HG03575 (cell line): ENCODE measurements around the gene AKIP1.
"Not testable (repeated sequence)": the region's sequence is repeated elsewhere in the genome, so short reads cannot be mapped to it uniquely, and the experiment has no call there.

Experiments
- ATAC-seq: cut with Tn5 transposase; IDR thresholded peaks from one replicate; pipeline ENCODE4 v1.9.1; 2021; ENCODE audit not compliant: unreplicated experiment, insufficient number of reproducible peaks, low FRiP score; ENCODE audit errors: extremely low read depth

The AKIP1 gene

DNA sequence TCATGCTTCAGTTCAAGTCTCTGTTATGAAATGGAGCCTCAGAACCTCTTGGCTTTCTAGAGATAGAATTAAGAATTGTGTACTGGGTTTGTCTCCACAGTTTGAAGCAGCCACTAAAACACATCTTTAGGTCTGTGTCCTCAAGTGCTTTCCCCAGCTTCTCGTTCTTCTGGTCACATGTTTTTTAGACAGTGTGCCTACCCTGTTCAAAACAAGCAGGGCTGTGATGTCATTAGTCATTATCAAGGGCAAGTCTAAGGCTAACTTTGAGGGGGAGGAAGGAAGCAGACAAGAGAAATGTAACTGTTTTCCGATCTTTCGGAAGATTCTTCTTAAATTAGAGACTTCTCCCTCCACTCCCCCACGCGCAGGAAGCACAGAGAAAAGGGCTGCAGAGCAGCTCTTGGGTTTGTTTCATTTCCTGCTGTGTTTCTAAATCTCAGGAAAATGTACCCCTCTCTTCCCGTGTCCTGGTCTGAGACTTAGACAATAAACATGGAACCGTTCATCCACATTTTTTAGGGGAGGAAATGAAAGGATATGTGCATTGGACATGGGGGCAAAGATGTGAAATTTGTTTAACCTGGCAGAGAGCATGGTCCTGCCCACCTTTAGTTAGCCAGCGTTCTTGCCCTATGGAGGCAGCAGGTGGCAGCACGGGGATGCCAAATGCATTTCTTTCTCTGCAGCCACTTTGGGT lies 3.1 kb downstream of the AKIP1 start:
- no peak for ATAC-seq

DNA sequence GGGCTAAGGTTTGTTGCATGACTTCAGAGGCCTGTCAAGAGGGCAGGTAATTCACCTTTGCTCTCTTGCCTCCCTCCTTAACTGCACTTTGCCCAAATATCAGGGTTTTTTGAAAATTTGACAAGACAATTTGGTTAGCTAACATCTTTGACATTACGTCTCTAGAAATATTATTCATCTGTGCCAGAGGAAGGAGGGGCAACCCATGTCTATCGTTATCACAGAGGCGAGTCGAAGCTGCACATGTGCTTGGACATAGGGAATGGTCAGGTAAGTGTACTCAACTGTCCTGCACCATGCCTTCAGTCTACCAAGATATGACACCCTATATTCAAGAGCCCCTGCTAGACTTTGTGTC lies 3.7 kb downstream of the AKIP1 start:
- ATAC-seq: no peak

DNA sequence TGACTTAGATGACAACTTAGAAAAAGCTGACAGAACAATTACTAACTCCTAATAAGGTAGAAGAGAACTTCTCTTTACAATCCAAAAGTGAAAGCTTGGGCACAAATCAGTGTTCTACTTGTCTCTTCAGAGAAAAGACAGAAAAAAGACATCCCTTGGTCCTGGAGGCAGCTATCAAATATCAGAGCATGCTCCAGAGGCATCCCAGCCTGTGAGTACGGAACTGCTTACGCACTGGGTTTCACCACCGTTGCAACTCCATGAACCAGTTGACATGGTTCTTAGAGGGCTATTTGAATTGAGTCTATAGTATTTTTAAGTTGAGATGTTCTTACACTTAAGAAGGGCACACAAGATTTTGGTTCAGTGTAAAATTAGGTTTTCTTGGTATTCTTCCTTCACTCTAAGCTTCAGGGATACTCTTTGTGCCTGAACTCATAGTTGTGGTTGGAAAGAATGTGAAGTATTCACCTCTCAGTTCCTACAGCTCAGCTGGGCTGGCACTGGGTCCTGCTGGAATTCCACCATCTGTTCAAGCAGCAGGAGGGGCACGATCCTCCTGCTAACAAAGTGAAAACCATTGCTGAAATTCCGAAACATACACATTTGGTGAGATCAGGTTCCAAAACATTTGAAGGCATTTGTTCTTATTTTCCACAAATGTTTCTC lies 6.3 kb downstream of the AKIP1 start:
- ATAC-seq: no peak

DNA sequence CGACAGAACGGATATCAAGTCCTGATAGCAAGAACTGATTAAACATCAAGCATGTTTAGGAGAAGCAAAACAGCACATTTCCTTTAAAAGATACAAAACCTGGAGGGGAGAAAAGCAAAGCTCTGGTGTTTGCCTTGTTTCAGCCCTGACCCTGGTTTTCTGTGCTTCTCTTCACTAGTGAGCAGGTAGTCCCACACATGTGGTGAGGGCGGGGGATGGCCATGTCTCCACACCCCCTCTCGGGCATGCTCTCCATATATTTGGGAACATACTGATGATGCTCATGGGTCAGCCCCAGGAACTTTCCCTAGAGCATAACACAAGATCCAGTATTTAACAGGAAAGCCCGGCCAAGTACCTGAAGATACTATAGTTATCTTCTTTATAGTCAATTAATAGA lies 11.7 kb downstream of the AKIP1 start:
- no peak for ATAC-seq

DNA sequence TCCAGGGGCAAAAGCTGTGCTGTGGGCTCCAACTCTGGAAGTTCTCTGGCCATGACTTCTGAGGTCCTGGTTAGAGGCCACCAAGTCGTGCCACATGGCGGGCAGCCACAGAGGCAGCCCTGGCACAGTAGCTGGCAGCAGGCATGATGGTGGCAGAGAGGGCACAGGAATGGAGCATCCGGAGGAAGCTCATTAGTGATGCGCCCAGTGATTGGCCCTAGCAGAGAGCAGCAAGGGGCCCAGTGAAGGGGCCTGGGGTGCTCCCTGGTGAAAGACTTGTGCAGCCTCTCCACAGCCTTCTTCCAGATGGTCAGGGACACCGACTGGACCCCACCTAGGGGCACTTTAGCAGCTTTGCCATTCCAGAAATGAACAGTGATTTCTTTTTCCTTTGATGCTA lies 14.7 kb downstream of the AKIP1 start:
- no peak for ATAC-seq

DNA sequence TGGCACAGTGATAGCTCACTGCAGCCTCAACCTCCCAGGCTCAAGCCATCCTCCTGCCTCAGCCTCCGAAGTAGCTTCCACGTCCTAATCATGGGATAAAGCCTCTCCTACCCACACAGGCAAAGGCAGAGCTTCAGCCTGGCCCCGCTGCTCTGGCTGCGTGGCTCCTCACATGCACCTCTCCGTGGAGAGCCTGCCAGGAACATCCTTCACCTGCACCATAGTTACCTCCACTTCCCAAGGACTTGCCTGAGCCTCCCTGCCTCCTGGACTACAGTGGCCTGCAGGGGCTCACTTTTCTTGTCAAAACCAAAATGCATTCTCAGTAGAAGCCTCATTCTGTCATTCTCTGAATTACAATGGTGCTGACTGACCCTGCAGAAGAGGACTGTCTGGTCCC lies 15.2 kb downstream of the AKIP1 start:
- no peak for ATAC-seq

DNA sequence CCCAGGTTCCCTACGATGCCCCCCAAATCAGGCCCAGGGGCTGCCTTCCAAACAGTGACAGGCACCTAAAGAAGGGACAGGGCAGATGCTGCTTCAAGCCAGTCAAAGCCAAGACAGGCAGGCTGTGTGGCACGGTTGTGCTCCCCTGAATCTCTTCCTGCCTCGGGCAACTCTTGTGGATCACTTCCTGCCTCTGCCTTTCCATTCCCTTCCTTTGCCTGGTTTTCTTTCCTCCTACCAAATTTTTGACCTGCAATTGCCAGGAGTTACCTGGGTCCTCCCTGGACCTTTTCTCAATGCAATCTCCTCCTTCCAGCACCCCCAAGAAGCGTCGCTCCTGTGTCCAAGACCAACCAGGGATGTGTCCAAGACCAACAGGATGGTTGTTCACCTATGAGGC lies 16.2 kb downstream of the AKIP1 start:
- no peak for ATAC-seq

DNA sequence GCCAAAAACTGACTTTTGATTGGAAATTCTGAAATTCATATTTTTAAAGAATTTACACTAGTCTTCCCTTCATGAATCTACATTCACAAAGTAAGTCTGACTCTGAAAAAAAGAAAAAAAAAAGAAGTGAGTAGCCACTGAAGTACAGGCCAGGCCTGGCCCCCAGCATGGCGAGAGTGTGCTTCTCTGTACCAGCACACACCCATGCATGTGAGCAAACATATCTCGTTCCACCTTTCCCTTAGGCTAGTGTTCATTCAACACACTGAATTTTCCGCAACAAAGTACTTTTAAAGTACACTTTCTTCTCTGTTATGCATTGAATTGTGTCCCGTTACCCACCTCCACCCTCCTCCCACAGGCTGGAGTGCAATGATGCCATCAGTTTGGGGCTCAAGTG lies 17.2 kb downstream of the AKIP1 start:
- no peak for ATAC-seq

DNA sequence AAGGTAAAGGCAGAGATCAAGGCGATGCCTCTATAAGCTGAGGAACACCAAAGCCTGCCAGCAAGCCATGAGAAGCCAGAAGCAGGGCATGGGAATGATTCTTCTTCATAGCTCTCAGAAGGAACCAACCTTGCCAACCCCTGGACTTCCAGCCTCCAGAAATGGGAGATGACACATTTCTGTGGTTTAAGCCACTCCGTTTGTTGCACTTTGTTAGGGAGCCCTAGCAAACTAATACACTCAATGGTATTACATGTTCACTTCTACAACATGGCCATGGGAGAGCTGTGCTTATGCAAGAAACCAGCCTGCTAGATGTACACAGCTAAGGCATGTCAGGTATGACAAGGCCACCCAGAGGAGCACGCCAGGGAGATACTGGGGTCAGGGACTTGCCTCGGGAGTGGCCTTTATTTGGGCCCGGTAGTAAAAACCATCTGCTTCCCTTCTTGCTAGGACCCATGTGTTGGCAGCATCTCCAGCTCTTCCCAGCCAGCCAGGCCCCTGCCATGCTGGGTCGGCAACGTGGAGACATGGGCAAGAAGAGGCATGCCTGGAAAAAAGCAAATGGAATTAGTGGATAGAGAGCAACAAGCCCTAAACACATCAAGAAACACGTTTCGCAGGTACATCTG lies 18.1 kb downstream of the AKIP1 start:
- no peak for ATAC-seq

DNA sequence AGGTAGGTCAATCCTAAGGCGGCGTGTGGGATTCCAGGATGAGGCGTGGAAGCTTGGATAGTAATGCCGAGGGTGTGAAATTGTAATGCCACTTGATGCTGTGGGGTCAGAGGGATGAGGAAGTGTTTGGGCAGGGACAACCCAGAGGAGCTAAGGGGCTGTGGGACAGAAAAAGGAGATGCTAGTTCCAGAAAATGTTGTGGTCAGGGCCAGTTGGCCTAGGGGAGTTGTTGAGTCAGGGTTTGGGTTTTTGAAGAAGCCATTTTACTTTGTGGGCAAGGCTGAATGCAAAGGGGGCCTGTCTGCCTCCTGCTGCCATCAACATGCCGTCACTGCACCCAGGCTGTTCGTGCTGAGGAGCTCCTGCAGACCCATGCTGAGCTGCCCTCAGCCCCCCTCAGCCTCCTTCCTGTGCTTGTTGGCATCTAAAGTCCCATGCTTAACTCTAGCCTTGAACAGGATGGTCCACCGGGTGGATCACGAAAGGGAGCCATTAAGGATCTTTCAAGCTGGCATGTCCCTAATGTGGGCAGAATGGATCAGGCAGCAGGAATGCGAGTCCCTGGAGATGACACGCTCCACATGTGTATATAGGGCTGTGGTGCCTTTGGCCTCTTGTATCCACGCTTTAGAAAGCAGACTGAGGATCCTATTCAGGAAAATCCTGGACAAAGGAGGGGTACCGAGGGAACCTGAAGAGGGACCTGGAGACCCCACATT lies 19.6 kb downstream of the AKIP1 start:
- ATAC-seq: no peak

DNA sequence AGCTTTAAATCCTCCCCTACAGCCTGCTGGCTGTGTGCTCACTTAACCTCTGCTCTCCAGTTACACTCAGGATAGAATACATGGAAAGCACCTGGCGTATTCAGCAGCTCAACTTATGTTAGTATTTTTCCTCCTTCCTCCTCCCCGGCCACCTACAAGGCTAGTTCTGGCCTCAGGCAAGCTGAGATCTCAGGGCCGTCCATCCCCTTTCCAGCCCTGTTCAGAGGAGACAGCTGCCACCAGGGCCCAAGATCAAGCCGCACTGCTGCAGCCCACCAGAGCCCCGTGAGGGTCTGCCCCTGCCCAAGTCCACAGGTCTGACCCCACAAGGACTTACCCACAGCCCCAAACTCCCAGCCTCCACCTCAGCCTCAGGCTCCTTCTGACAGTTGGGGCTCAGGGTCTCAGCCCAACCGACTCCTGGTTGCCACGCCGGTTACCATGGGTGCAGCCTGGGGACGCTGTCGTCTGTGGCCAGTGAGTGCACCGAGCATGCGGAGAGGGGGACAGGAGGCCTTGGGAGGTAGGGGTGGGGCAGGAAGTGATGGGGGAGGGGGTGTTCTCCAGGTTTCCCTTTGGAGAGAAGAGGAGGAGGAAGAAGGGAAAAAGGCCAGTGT lies 21.7 kb downstream of the AKIP1 start, which contains the start of gene C11orf16:
Gene C11orf16, minus strand, starts transcription at position 384 of the 617 bp plus-strand sequence. CDS start 639 bp downstream, outside the sequence.
- ATAC-seq: no peak

DNA sequence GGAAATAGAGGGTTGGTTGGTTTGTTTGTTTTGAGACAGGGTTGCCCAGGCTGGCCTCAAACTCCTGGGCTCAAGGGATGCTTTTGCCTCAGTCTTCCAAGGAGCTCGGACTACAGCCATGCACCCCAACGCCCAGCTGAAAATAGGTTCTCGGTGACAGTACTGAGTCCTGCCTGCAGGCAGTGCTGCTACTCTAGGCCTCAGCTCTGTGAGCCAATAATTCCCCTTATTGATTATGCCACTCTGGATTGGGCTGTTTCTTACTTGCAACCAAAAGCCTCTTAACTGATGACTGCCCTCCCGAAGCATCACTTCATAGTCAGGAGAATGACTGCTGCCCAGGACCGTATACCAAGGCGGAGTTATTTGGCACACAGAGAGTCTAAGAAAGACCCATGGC lies 22.9 kb downstream of the AKIP1 start:
- no peak for ATAC-seq

DNA sequence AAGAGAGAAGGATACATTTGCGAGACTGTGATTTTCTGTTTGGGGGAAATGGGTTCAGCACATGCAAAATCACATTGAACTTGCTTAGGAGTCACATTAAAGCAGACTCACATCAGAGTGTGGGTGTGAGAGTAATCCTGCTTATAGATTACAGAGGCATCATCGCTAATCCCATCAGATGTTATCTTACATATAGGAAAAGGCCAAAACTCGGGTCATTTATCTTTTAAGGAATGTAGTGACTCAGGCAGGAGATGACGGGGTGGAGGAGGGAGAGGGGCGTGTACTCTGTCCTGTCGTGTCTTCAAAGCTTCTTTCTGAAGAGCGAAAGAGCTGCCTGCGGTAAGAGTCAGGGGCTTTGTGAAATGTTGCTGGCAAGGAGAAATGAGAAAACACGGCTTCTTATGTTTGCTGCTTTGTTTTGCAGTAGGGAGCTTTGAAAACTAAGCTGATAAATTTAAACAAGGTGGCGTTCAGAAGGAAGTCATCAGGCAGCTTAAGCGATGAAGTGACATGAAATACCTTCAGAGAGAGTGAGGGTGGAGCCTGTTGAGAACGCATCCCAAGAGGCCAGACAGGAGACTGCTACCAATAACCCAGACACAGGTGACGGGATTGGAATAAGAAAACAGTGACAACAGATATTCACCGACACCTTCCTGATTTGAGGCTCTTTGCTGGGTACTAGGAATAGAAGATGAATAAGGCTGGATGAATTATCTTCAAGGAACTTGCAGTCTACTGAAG lies 23.9 kb downstream of the AKIP1 start:
- ATAC-seq: no peak

DNA sequence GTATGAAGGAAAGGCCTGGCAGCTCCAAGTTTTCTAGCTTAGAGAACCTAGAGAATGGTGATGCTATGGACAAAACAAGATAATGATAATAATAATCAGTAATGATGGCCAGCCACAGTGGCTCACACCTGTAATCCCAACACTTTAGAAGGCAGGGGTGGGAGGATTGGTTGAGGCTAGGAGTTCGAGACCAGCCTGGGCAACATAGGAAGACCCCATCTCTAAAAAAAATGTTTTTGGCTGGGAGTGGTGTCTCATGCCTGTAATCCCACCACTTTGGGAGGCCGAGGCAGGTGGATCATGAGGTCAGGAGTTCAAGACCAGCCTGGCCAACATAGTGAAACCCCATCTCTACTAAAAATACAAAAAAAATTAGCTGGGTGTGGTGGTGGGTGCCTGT lies 24.8 kb downstream of the AKIP1 start:
- ATAC-seq: not testable (repeated sequence)

DNA sequence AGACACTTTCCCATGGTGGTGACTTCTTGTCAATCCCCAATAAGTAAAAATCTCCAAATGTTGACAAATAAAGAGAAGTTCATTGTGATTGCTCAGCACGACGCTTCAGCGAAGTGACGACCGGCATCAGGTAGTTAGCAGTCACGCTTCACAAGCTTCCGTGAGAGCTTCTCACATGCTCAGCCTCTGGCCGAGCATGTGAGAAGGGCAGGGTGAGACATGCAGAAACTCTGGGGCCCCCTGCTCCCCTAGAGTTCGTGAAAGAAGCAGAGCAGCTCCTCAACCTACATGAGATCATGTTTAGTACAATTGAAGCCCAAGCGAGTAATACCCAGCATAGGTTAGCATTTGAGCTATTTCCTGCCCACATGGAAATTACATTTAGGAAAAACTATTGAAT lies 26.2 kb downstream of the AKIP1 start:
- no peak for ATAC-seq

DNA sequence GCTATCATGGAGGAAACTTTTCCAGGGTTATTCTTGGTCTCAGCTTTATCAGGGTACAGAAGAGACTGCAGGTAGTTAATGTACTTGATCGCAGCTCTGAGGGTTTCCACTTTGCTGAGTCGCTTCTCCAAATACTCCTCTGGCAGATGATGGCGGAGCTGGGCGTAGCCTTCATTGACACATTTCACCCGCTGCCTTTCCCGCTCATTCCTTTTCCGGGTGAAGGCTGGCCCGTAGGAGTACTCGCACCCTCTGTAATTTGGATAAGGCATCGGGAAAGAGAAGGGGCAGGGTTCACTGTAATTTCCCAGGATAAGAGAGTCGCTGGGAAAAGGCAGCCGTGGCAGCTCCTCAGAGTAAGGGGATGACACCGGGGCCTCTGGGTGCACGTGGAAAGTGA lies 26.7 kb downstream of the AKIP1 start:
- ATAC-seq: no peak

DNA sequence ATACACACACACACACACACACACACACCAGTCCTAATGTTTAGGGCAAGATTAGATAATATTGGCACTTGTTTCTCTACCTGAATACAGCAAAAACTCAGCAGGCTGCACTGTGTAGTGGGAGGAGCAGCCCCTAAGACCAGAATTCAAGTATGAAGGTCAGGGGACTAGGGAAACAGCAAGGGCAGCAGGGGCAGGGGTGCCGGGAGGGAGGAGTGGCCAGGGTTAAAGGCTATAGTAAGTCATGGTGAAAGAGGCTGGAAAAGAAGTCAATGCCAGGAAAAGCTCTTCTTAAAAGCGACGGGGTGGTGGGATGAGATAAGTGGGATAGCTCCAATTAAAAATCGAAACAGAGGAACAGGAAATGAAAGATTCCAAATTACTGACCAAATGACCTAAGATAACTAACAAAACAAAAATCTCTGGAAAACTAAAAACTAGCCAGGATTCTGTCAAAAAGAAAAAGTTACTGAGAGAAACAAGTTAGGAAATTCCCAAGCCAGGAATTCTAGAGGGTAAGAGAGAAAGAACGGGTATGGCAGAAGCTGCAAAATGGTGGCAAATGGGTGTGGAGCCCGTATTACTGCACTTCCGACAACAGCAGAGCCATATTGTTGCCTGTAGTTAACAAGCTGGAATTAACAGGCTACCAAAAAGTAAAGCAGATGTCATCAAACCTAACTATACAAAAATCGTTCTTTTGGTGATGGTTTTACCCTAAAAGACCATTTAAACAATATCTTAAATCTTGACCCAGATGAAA lies 30.5 kb downstream of the AKIP1 start:
- ATAC-seq: no peak

DNA sequence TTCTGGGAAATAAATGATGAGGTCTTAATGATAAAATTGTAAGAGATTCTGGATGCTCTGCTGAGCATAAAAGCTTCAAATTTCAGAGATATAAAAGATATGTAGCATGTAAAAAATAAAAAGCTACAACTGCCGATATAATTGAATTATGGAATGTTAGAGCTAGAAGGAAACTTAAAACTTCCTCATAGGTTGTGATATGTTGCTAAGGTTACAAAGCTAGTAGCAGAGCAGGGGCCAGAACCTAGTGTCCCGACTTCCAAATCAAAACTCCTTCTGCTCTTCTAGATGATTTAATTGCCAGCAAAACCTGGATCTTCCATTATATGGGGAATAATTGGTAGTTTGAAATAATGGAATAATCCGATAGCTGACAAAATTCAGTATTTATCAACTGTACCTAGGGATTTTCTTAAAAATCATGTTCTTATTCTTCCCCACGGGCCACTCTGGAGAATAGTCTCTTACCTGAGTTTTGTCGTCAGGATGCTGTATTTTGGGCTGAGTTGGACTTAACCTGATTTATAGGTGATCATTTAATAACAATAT lies 31.6 kb downstream of the AKIP1 start, which contains the start of gene ASCL3:
Gene ASCL3, minus strand, starts transcription at position 499 of the 549 bp plus-strand sequence. CDS start 4,855 bp downstream, outside the sequence.
- ATAC-seq: no peak
